ENCODE results near the gene IQCC.

The IQCC gene

DNA sequence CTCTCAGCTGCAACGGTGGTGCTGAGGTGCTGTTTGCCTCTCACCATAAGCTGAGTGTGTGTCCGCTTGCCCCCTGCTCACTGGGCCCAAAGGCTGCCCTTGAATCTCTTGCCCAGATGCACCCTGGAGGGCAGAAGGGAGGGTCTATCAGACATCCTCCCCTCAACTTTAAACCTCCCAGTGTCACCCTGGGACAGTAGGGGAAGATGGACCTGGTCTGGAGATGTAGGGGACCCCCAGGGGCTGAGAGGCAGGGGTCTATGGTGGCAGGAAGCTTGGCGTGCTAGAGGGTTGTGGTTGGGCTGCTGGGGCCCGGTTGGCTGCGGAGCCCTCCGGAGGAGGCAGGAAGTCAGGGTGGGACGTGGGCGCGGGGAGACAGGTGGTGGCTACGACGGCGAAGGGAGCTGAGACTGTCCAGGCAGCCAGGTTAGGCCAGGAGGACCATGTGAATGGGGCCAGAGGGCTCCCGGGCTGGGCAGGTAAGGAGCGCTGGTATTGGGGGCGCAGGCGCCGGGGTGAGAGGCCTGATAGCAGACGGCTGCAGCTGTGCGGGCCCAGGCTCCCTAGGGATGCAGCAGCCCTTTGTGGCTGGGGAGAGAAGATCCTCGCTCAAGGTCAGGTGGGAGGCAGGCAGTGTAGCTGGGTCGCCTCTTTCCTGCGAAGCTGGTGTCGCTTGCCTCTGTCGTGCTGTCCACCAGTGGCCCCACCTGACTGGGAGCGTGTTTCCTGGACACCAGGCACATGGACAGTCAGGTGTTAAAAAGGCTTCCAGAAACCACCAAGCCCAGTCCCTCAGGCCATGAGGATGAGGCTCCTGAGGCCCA lies 45.6 kb downstream of the IQCC start, which contains the start of gene LCK:
LCK (plus strand) TSS at position 373 of the 824 bp plus-strand sequence. CDS start 23,065 bp downstream, outside the sequence.
- Mint-ChIP-seq H3K9me3 (no peaks in the 10 kb centered on the region), H3K27ac (peak within 1 kb of the TSS; percentile 60 to 84 (median 67)), H3K27me3 (ENCODE audit: low read depth) (peaks cover 14% of the 10 kb centered on the region), H3K4me1 (peaks cover 35% of the 10 kb centered on the region), H3K4me3 (peak within 1 kb of the TSS in 2 of 3 experiments; percentile 1 to 3), H3K36me3 (ENCODE audit: low read depth) (no peaks in the 10 kb centered on the region)
- TF ChIP-seq, protein P1, sequence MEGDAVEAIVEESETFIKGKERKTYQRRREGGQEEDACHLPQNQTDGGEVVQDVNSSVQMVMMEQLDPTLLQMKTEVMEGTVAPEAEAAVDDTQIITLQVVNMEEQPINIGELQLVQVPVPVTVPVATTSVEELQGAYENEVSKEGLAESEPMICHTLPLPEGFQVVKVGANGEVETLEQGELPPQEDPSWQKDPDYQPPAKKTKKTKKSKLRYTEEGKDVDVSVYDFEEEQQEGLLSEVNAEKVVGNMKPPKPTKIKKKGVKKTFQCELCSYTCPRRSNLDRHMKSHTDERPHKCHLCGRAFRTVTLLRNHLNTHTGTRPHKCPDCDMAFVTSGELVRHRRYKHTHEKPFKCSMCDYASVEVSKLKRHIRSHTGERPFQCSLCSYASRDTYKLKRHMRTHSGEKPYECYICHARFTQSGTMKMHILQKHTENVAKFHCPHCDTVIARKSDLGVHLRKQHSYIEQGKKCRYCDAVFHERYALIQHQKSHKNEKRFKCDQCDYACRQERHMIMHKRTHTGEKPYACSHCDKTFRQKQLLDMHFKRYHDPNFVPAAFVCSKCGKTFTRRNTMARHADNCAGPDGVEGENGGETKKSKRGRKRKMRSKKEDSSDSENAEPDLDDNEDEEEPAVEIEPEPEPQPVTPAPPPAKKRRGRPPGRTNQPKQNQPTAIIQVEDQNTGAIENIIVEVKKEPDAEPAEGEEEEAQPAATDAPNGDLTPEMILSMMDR (IDR thresholded peaks at IDR 0.05; ENCODE audit: unreplicated experiment in 3 of 3), result no peak

DNA sequence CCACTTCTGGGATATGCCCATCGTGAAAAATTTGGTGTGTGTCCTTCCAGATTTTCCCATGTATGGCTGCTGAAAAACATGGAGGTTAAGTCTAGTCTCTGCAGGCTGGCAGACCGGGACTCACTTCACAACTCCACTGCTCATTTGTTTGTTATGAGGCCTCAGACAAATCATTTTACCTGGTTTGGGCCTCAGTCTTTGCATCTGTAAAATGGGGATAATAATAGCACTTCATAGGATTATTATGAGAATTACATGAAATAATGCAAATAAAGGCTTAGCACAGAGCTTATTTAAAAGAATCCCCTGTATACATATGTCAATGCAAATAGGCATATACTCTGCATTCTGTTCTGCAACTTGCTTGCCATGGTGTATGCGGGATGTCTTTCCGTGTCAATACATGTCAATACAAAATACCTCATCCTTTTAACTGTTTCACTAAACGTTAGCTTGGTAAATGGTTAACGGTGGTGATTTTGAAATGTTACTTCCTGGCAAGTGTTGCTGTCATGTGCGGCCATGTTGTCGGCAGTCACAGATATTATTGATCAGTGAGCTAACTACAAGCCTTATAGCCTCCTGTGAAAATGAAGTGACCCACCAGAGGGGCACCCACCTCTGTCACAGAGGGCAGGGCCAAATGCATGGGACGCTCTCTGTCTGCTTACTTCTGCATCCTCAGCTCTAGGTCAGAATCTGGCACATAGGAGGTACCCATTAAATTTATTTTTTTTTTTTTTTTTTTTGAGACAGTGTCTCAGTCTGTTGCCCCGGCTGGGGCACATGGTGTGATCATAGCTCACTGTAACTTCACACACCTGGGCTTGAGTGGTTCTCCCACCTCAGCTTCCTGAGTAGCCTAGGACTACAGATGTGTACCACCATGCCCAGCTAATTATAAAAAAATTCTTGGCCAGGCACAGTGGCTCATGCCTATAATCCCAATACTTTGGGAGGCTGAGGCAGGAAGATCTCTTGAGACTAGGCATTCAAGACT lies 49.9 kb downstream of the IQCC start:
- H3K4me3 Mint-ChIP-seq, result no peak overlapping the region
- no peaks in the 10 kb centered on the region for H3K36me3 Mint-ChIP-seq (ENCODE audit: low read depth)

DNA sequence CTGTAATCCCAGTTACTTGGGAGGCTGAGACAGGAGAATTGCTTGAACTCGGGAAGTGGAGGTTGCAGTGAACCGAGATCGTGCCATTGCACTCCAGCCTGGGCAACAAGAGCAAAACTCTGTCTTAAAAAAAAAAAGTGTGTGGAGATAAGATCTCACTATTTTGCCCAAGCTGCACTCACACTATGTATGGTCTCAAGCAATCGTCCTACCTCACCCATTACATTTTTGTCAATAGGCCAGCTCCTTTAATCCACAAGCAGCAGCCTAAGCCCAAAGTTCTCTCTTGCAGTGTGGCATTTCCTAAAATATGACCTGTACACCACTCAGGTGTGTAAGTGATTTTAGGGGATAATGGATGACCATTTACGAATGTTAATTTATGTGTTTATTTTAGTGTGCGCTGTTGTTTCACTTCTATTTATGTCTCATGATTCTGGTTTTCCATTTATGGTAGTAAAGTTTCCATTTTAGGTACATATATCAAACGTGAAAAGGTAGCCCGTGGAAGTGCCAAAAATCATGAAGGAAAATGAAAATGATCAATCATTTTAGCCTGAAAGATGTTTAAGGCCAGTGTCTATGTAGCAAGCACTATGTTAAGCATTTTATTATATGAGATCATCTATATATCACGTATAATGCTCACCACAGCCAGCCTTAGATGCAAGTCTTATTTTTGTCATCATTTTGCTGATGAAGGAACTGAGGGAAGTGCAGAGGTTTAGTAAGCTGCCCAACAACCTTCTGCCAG lies 51.2 kb downstream of the IQCC start:
- H3K27ac Mint-ChIP-seq, result no peak overlapping the region
- peaks cover 9% of the 10 kb centered on the region for H3K4me1 Mint-ChIP-seq
- TF ChIP-seq, protein P1 (IDR thresholded peaks at IDR 0.05; ENCODE audit: unreplicated experiment in 3 of 3), result no peak

More for the DNA sequence above, 49.9 kb downstream of the IQCC start:
- H3K9me3 Mint-ChIP-seq, result no peaks in the 10 kb centered on the region
- no peak overlapping the region for H3K27ac Mint-ChIP-seq
- peaks cover 15% of the 10 kb centered on the region for H3K4me1 Mint-ChIP-seq
- peaks cover 9% of the 10 kb centered on the region for H3K27me3 Mint-ChIP-seq (ENCODE audit: low read depth)
- TF ChIP-seq, protein P1 (IDR thresholded peaks at IDR 0.05; ENCODE audit: unreplicated experiment in 3 of 3), result no peak

DNA sequence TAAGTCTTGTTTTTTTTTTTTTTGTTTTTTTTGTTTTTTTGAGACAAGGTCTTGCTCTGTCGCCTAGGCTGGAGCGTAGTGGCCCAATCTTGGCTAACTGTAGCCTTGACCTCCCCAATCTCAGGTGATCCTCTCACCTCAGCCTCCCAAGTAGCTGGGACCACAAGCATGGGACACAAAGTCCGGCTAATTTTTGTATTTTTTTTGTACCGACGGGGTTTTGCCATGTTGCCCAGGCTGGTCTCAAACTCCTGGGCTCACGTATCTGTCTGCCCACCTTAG lies 51.7 kb downstream of the IQCC start:
- peaks cover 10% of the 10 kb centered on the region for H3K27me3 Mint-ChIP-seq (ENCODE audit: low read depth)
- H3K4me1 Mint-ChIP-seq, result peaks cover 4% of the 10 kb centered on the region
- no peak overlapping the region for H3K4me3 Mint-ChIP-seq
- no peaks in the 10 kb centered on the region for H3K9me3 Mint-ChIP-seq
- H3K27ac Mint-ChIP-seq, result no peak overlapping the region
- no peaks in the 10 kb centered on the region for H3K36me3 Mint-ChIP-seq (ENCODE audit: low read depth)
- TF ChIP-seq, protein P1 (IDR thresholded peaks at IDR 0.05; ENCODE audit: unreplicated experiment in 3 of 3), result no peak

More for the DNA sequence above, 51.2 kb downstream of the IQCC start:
- Mint-ChIP-seq H3K4me3 (no peak overlapping the region), H3K36me3 (ENCODE audit: low read depth) (no peaks in the 10 kb centered on the region), H3K9me3 (no peaks in the 10 kb centered on the region), H3K27me3 (ENCODE audit: low read depth) (peaks cover 12% of the 10 kb centered on the region)

All from nephron (organoid).